Measurements from ENCODE around the gene SLC7A6.
"Not testable (repeated sequence)": the region's sequence is repeated elsewhere in the genome, so short reads cannot be mapped to it uniquely, and the experiment has no call there.

Gene SLC7A6

DNA sequence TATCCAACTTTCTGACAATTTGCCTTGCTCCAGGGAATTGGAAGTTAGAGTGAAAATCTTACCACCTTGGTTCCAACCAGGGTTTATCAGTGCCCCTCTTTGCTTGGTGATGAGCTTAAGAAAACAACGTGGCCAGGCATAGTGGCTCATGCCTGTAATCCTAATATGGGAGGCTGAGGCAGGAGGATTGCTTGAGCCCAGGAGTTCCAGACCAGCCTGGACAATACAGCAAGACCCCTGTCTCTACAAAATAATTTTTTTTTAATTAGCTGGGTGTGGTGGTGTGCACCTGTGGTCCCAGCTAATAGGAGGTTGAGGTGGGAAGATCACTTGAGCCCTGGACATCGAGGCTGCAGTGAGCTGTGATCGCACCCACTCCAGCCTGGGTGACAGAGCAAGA is 21.4 kb downstream of the SLC7A6 start:
- no peak for DNase-seq

DNA sequence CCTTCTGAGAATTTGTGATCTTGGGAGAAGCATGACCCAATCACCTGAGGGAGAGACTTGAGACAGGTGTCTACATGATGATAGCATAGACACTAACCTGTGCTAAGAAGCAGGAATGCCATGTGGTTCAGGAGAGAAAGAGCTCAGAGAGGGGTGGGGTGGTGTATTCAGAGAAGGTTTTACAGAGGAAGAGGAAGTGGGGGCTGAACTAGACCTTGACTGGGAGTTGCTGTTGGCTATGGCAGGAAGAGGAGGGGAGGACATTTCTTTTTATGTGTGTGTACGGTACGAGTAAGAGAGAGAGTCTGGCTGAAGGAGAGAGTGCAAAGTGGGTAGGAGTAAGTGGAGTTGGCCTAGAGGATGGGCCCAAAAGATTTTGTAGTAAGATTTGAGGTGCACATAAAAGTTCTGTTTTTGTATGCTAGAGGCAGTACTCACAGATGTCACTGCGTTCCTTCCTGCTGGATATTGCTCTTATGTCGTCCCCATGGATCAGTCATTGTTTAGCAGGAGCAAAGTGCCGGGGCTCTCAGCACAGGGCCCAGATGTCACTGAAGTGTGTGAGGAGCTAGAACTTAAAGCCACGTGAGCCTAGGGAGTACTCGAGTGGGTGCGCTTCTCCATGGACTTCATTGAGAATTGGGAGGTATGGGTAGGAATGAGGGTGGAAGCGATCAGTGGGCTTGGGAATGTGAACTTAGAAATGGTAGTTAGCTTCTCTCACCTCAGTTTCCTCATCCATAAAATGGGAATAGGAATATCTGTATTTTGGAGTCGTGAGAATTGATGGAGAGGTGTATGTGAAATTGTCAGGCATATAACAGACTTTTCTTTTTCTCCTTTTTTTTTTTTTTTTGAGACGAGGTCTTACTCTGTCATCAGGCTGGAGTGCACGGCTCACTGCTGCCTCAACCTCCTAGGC is 22.1 kb downstream of the SLC7A6 start:
- no peak for DNase-seq

DNA sequence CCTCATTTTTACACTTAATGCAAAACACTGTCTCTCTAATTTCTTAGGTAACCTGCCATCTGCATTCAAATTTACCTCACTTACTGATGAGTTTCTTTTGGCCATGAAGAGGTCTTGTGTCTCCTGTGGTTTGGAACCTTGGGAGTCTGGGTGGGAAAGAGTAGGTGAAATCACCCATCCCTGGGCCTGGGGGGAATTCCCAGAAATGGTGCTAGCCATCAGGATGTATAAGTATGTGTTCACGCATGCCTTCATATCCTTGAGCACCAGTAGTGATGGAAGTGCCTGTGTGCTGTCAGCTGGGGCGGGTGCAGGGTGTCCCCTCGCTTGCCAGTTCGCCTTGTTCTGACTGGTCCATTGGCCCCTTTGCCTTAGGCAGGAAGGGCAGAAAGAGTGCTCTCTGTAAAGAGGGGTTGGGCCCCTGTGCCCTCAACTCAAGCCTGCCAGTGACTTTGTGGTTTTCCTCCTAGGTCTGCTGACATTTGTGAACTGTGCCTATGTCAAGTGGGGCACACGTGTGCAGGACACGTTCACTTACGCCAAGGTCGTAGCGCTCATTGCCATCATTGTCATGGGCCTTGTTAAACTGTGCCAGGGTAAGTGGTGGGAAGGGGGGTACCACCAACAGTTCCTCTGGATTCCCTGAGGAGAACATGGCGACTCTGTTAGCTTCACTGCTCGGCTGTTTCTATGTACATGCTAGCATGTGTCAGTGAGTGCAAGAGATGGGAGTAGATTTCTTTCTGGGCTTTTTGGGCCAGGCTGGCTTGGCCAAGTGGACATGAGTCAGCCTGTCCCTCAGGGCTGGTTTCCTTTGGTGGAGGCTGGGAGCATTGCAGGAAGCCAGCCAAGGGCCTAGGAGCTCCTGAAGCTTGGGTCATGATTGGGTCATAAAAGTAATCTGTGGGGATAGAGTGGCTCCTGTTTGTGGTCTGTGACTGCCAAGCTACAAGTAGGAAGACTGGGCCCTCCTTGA is 23.2 kb downstream of the SLC7A6 start:
- no peak for DNase-seq

DNA sequence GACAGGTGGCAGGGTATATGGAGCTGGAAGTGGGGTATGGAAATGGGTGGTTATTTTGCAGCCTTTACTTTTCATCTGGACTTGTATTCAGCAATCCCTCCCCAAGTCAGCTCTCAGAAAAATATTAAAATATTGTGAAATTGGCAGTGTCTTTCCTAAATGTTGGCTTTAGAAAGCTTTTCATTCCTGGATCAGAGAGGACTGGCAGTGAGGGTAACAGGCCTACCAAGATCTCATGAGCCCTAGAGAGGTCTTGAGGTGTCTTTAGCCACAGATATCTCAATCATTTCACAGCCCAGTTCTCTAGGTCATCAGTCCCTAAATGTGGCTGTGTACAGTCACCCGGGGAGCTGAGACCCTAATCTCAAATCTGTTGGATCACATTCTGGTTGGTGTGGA is 23.9 kb downstream of the SLC7A6 start:
- DNase-seq = no peak

DNA sequence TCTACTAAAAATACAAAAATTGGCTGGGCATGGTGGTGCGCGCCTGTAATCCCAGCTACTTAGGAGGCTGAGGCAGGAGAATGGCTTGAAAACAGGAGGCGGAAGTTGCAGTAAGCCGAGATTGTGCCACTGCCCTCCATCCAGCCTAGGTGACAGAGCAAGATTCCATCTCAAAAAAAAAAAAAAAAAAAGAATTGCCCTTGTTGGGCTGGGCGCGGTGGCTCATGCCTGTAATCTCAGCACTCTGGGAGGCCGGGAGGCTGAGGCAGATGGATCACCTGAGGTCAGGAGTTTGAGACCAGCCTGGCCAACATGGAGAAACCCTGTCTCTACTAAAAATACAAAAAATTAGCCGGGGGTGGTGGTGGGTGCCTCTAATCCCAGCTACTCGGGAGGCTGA is 24.5 kb downstream of the SLC7A6 start:
- not testable (repeated sequence) for DNase-seq

DNA sequence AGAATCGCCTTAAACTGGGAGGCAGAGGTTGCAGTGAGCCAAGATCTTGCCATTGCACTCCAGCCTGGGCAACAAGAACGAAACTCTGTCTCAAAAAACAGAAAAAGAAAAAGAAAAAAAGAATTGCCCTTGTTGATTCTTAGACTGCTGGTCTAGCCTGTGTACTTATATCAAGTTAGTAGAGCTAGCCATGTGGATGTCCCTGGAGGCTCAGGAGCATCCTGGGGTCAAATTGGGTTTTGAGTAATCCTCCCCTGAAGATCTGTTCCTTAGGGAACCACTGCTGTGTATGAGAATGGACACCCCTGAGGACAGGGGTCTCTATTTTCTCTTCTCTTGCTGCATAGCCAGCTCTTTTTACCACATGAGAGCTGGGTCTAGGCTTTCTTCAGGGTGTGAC is 24.9 kb downstream of the SLC7A6 start:
- DNase-seq = no peak

DNA sequence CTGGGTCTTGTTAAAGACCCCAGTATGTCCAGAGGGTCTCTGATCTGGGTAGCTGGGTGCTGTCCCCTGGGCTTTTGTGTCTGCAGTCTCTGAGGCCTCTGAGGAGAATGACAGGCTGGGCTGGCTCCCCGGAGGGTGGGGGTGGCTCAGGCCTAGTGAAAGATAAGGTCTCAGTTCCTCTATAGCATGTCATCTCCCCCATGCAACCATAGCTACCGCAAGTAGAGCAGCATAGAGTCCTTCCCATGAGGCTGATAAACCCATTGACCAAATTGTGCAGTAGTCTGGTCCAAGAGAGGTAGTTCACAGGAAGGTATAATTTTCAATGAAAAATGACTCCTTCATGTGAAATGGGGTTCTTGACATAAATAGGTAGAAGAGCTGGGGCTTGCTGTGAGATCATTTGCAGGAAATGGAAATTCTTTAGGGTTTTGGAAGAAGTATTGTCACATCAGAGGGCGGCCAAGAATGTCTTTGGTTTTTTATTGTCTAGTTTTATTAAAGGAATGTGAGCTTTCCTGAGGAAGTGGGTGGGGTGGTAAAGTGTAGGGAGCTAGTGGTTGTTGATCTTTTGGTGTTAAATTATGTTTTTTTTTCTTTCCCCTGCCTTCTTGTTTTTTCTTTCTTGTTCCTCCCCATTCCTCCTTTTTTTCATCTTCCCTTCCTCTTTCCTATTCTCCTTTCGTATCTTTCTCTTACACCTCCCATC is 25.4 kb downstream of the SLC7A6 start:
- no peak for DNase-seq

DNA sequence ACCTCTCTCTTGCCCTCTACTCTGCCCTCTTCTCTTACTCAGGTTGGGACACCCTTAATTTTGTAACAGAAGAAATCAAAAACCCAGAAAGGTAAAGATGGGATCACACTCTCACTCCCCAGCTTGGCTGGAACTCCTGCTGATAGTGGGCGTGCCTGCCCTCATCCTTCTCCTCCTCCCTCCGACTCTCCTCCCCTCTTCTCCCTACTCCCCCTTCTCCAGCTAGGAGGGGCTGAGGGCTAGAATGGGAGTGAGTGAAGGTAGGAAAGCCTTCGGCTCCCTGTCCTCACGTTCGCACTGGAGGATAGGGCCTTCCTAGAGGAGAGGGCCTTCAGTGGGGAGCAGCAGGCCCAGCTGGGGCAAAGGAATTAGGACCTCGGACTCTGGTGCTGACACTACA is 26.1 kb downstream of the SLC7A6 start:
- no peak for DNase-seq

DNA sequence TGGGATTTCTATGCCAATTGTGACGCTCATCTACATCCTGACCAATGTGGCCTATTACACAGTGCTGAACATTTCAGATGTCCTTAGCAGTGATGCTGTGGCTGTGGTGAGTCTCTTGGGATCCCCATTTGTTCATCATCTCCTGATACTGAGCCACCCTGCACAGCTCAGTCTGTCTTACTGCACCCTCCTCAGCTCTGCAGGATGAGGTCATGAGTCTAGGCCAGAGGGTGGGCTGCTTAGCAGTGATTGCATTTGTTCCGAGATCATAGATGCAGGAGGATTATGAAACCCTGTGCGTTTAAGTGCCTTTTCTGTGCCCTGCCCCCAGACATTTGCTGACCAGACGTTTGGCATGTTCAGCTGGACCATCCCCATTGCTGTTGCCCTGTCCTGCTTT is 26.9 kb downstream of the SLC7A6 start:
- DNase-seq = no peak

DNA sequence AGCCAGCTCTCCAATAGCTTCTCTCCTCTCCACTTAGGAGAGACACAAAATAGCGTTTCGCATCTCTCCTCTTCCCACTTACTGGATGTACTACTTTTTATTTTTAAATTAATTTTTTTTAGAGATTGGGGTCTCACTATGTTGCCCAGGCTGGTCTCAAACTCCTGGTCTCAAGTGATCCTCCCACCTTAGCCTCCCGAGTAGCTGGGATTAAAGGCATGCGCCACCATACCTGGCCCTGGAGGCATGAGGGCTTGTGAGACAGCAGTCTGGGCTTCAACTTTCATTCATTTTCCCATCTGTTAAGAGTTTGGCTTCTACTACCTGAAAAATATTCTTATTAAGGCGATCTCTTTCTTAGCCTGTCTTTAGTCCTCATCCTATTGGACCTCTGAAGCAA is 28.1 kb downstream of the SLC7A6 start:
- DNase-seq = no peak

DNA sequence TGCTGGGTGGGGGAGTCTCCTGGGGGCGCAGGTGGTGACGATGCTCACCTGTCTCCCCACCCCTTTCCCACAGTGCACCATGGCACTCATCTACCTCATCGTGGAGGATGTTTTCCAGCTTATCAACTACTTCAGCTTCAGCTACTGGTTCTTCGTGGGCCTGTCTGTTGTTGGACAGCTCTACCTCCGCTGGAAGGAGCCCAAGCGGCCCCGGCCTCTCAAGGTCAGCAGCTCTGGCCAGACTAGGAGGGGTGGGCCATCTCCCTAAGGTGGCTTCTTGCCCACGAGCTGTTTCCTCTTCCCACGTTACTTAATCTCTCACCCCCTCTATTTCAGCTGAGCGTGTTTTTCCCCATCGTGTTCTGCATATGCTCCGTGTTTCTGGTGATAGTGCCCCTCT is 32.0 kb downstream of the SLC7A6 start:
- no peak for DNase-seq

DNA sequence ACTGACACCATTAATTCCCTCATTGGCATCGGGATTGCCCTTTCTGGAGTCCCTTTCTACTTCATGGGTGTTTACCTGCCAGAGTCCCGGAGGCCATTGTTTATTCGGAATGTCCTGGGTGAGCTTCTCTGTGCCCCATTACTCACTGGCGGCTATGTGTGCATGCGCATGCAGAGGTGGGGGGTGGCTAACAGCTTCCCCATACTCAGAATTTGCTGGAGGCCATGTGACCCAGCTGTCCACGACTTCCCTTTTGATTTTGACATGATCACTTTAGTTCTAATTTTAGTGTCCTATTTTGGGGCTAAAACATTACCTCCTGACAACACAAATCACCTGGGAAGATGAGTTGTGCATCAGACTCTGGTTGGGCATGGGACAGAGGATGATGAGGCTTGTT is 32.4 kb downstream of the SLC7A6 start:
- DNase-seq = no peak

DNA sequence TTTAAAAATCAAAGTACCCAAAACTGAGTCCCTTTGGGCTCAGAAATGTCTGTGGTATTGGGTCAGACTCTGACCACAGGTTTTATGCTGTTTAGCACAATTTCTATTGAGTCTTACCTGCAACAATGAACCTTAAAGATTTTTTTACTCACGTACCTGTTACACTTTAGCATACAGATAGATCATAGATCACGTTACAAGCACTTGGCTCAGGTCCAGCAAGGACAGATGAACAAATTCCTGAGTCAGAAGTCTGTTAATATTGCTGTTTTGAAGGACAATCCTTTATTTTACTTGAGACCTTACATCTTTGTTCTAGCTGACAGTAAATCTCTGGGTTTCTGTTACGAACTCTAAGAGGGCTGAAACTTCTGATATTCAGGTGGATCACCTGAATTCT is 33.6 kb downstream of the SLC7A6 start:
- DNase-seq = no peak

DNA sequence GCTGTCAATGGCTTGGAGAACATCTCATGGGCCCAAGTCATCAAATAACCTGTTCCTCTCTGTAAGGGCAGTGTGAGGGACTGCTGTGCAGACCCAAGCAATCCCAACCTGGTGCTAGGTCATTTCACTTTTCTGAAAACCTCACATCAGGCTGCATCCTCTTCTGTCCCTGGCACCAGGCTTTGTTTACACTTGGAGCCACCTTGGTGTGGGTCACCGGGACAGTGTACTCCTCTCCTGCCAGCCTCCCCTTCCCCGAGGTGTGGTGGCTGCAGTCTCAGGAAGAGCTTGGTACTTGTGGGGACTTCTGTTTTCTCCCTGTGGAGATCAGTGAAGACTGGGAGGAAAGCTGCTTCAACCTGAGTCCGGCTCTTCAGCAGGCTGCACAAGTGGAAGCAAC is 34.0 kb downstream of the SLC7A6 start:
- no peak for DNase-seq

DNA sequence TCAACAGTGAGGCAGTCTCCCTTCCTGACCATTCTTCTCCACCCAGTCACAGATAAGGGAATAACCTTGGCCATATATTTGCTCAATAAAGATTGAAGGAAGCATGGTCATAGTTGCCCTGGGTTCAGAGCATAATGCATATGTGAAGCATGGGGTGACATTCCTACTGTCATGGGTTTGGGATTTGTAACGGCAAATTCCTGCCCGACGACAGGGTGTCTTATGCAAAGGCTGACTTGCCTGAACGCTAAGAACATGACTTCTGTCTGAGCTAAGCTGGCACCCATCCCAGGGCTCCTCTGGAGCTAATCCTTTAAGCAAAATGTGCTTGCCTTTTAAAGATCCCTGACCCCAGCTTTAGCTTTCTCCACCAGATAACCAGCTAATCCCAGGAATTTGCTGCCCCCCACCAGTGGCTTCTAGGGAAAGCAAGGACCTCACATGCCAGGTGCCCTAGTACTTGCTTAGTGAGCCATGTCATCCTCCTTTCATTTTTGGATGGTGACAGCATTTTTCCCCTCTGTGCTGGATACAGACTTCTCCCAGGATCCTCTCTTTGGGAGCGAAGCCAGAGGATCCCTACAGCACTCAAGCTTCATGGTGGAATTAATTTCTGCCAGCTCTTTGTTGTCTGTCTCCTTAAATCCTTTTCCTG is 34.7 kb downstream of the SLC7A6 start:
- DNase-seq = no peak

DNA sequence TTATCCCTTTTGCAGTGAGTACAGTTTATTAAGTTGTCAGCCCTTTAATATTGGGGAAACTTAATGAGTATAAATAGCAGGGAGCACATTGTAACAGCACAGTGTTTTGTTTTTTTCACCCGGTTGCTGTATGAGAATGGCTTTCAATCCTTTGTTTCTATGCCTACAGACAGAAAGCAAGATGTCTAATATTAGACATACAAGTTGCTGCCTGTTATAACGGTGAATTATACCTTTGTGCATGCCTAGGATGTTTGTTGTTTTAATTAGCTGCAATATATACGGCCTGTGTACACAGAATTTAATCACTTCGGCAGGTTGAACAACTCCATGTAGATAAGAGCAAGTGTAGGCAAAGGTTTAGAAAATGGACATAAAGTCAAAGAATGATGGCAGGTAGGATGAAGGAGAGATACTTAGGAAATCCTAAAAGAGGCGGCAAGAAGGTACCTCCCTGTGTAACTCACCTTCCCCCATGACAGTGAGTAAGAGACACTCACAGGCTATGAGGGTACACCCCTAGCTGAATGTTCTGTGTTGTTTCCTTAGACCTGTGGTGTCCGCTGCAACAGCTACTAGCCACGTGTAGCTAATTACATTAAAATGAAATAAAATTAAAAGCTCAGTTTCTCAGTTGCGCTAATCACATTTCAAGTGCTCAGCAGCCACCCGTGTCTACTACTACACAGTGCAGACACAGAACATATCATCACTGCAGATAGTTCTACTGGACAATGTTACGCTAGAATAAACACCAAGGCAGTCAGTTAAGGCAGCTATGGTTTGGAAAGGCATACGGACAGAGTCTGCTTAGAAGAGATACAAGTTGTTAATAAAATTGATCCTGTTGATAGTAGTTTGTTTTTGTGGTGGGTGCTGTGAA is 35.5 kb downstream of the SLC7A6 start:
- DNase-seq = peak in 1 of 2 donors; percentile 18

DNA sequence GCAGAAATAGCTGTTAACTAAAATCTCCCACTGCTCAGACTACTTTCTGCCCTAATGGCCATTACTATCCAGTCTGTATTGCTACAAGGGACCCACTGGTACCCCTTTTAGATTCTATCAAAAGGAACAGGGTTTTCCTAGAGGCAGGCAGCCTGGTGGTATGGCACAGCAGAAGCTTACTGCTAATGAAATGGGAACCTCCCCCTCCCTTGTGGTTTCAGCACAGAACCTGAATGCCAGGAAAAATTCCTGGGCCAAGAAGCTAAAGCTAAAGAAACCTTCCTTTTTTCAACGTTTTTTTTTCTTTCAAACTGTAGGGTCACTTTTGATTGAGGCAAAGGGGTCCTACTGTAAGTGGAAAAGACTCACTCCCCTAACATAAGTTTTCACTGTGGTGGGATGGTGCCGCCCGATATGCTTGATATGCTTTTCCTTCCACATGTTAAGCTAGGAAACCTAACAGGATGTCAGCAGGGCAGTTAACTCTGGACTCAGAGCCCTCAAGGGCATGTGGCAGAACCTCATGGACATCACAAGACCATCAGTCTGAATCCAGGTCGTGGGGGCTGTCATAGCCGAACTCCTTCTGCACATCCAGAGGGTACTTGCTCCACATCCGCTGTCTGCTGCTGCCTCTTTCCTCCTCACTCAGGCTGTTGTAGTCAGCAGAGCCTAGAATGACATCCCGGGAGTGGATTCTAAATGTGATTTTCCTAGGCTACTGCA is 36.6 kb downstream of the SLC7A6 start:
- DNase-seq = no peak

DNA sequence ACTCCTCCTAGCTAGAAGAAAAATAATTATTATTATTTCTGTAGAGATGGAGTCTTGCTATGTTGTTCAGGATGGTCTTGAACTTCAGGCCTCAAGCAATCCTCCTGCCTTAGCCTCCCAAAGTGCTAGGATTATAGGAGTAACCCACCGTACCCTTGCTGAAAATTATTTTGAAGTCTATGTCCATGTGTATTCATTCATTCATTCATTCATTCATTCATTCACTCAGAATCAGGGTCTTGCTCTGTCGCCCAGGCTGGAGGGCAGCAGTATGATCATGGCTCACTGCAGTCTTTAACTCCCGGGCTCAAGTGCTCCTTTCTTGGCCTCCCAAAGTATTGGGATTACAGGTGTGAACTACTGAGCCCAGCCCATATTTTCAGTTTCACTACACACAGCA is 42.3 kb downstream of the SLC7A6 start:
- no peak for DNase-seq

DNA sequence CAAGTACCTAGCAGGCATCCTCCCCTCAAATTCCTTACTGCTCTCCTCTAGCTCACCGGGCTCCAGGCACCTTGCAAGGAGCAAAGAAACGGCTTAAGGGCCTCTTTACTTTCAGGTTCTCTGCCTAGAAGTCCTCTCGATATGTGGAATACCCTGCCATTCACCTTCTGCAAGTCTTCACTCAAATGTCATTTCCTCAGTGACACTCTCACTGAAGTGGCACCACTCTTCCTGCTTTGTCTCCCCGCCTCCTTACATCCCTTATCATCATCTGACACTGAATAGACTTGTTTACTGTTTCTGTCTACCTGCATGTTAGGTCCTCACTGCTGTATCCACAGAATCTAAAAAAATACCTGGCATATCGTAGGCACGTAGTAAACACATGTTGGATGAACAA is 45.5 kb downstream of the SLC7A6 start:
- no peak for DNase-seq

DNA sequence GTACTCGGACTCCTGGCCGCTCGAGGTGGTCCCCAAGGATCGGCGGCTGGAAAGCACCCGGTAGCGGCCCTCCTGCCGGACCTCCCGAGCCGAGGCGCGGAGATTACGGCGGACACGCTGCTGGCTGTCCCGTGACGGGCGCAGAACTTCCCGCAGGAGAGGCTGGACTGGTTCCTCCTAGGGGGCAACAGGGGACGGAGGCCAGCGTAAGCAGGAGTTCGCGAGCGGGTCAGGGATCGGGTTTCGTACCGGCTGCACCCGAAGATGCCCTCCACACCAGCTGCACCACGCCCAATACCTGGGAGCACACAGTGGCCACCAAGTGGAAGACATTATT is 46.1 kb downstream of the SLC7A6 start:
- no peak for DNase-seq
